Measurements from ENCODE around the gene GRIN3A. TPM values are rescaled to one million over a fixed set of nuclear protein-coding genes. Genes with fewer than 3 reads are reported as not detected.

Gene GRIN3A
- total RNA-seq, 1 experiment from 2014 or later: 0.02 TPM

DNA sequence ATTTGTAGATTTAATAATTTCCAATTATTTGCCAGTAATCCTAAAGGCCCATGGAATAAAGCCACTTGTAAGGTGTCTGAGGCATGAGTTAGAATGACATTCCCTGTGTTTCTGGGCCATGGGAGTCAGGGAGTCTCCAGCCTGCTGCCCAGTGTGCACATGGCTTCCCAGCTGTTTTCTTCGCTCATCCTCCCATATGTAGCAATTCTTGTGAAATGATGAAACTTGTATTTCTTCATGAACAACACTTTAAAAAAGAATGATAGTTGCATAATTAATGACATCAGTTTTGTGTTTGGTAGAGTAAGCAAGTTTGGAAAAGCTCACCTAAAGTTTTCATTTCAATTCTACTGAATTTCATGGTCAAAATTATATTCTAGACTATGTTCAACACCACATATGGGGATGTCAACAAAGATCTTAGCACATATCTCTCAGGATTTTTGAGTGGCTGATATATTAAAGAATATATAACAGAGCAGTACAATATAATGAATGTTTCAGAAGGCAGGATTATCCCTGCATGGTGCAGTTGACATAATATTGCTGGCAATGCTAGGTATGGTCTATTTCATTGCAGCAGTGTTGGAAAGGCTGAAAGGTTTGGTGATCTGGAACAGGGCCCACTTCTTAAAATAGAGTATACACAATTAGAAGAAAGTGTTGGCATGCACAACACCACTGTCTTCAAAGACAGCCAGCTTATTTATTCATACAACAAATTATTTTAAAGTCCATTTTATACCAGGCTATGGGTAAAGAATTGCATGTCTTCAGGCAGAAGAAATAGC is 44.7 kb downstream of the GRIN3A start (continued):
- TF ChIP-seq ATF6 (CRISPR knock-in tag; IDR thresholded peaks at IDR 0.05) (no peak), KAT7 (CRISPR knock-in tag; IDR thresholded peaks at IDR 0.05; ENCODE audit: borderline replicate concordance) (no peak), MXD4 (CRISPR knock-in tag; IDR thresholded peaks at IDR 0.05; ENCODE audit: borderline replicate concordance) (no peak), CREB1 (CRISPR knock-in tag; IDR thresholded peaks at IDR 0.05) (no peak), FOXK1 (CRISPR knock-in tag; IDR thresholded peaks at IDR 0.05) (no peak), NR1H2 (CRISPR knock-in tag; IDR thresholded peaks at IDR 0.05) (no peak)

DNA sequence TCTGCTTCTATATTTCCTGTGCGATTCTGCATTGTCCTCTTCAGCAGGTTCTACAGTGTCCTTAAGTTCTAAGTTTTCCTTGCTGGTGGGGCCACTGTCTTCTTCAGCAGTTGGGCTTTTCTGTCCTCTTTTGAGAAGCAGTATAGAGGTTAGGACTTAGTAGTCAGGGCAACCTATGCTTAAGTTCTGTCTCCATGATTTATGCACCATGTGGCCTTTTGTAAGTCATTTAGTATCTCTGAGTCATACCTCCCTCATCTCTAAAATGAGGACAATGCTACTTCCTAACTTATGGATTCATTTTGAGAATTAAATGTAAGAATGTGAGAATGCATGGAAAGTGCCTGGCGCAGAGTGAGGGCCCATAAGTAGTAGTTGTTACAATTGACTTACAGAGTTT is 46.8 kb downstream of the GRIN3A start:
- Mint-ChIP-seq H3K4me1 (no peaks in the 10 kb centered on the region), H3K27me3 (ENCODE audit: low read depth) (no peaks in the 10 kb centered on the region), H3K27ac (no peak overlapping the region), H3K4me3 (no peak overlapping the region), H3K9me3 (no peaks in the 10 kb centered on the region), H3K36me3 (no peaks in the 10 kb centered on the region)
- DNase-seq (ENCODE audit: low spot score): no peak
- ChIA-PET CTCF (interaction anchor here (1.6 kb wide), 1 partner anchor 20 kb away, joined by 4 read pairs; no protein-coding TSS in a partner anchor), POLR2A (no interaction called here)
- ATAC-seq: no peak
- TF ChIP-seq NR3C1 (CRISPR knock-in tag; conservative IDR thresholded peaks at IDR 0.05; ENCODE audit: low read depth): no peak
- TF ChIP-seq, protein P1, sequence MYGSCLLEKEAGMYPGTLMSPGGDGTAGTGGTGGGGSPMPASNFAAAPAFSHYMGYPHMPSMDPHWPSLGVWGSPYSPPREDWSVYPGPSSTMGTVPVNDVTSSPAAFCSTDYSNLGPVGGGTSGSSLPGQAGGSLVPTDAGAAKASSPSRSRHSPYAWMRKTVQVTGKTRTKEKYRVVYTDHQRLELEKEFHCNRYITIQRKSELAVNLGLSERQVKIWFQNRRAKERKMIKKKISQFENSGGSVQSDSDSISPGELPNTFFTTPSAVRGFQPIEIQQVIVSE (CRISPR knock-in tag; IDR thresholded peaks at IDR 0.05; ENCODE audit: borderline replicate concordance): no peak

DNA sequence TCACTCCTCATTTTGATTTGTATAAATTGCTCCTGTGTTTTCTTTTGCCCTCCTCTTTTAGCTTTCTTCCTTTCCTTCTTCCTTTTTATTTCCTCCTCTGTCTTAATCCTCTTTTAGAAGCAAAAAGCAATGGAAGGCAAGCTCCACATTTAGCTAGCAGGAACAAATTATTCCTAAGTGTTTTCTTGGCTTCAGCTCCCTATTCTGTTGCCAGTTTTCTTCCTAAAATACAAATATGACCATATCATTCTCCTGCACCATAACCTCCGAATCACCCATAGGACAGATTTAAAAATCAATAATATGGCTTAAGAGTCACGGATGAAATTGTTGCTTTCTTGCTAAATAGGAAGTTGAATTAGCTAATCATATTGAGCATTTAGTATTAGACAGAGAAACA is 49.4 kb downstream of the GRIN3A start:
- ATAC-seq: no peak
- H3K4me3 Mint-ChIP-seq: no peak overlapping the region
- CTCF ChIA-PET: no interaction called here

More for the DNA sequence above, 49.4 kb downstream of the GRIN3A start:
- H3K27me3 Mint-ChIP-seq (ENCODE audit: low read depth): no peaks in the 10 kb centered on the region
- no peaks in the 10 kb centered on the region for H3K9me3 Mint-ChIP-seq
- no peak overlapping the region for H3K27ac Mint-ChIP-seq
- TF ChIP-seq CTCF (IDR thresholded peaks at IDR 0.05): no peak
- no peak for TF ChIP-seq TCF7 (CRISPR knock-in tag; IDR thresholded peaks at IDR 0.05; ENCODE audit: low read depth)
- no peak for TF ChIP-seq FOXP1 (CRISPR knock-in tag; IDR thresholded peaks at IDR 0.05; ENCODE audit: borderline replicate concordance)
- no peak for TF ChIP-seq E2F1 (CRISPR knock-in tag; IDR thresholded peaks at IDR 0.05)
- TF ChIP-seq ZNF263 (CRISPR knock-in tag; IDR thresholded peaks at IDR 0.05; ENCODE audit: low read depth): no peak
- TF ChIP-seq AFF4 (CRISPR knock-in tag; IDR thresholded peaks at IDR 0.05; ENCODE audit: borderline replicate concordance): no peak
- TF ChIP-seq MXD4 (CRISPR knock-in tag; IDR thresholded peaks at IDR 0.05; ENCODE audit: borderline replicate concordance): no peak
- POLR2A ChIA-PET: no interaction called here
- H3K4me1 Mint-ChIP-seq: no peaks in the 10 kb centered on the region
- DNase-seq (ENCODE audit: low spot score): no peak
- no peaks in the 10 kb centered on the region for H3K36me3 Mint-ChIP-seq
